ENCODE data around the gene ANKRD11. TPM values are rescaled to one million over a fixed set of nuclear protein-coding genes. Genes with fewer than 3 reads are reported as not detected.

ANKRD11 gene
- total RNA-seq: 66.0 and 79.3 TPM in 2 replicates

GRCh38 chr16:89490439-89491237, at the start of gene ANKRD11:
Gene ANKRD11, minus strand, starts transcription at chr16:89490561. Its CDS starts 173,542 bp downstream, at chr16:89317019.

GRCh38 chr16:89507834-89508590, 17.7 kb upstream of the ANKRD11 start, which contains the start of gene SPG7:
Gene SPG7, plus strand, starts transcription at chr16:89508403. Its CDS starts 15 bp downstream, at chr16:89508418.

Other genes with a start within 250 kb of the ANKRD11 start
- 139 and 154 TPM in 2 replicates for gene SPG7, start 17.8 kb upstream of the ANKRD11 start, total RNA-seq
- gene RPL13, start 70.1 kb upstream of the ANKRD11 start, total RNA-seq: 2,383 and 3,310 TPM in 2 replicates
- gene CPNE7, start 85.2 kb upstream of the ANKRD11 start, total RNA-seq: 15.6 and 31.6 TPM in 2 replicates
- 0.33 TPM in 1 of 2 replicates, not detected in the other for gene DPEP1, start 123.1 kb upstream of the ANKRD11 start, total RNA-seq
- 91.3 and 125 TPM in 2 replicates for gene CHMP1A, start 167.1 kb upstream of the ANKRD11 start, total RNA-seq
- 2.5 and 3.6 TPM in 2 replicates for gene SPATA33, start 167.3 kb upstream of the ANKRD11 start, total RNA-seq
- 39.6 and 39.9 TPM in 2 replicates for gene CDK10, start 196.1 kb upstream of the ANKRD11 start, total RNA-seq
- gene SPATA2L, start 211.1 kb upstream of the ANKRD11 start, total RNA-seq: 7.7 and 14.2 TPM in 2 replicates
- 12.8 and 18.2 TPM in 2 replicates for gene VPS9D1, start 230.3 kb upstream of the ANKRD11 start, total RNA-seq
- gene ZNF276, start 231.0 kb upstream of the ANKRD11 start, total RNA-seq: 12.2 and 16.2 TPM in 2 replicates